Measurements from ENCODE around the gene SMIM32.

The SMIM32 gene

GRCh38 chr5:136209346-136209910, 16.5 kb upstream of the SMIM32 start:
- no peak for FAIRE-seq
- DNase-seq (ENCODE audit: extremely low spot score, insufficient read length, low read depth): no peak

DNA sequence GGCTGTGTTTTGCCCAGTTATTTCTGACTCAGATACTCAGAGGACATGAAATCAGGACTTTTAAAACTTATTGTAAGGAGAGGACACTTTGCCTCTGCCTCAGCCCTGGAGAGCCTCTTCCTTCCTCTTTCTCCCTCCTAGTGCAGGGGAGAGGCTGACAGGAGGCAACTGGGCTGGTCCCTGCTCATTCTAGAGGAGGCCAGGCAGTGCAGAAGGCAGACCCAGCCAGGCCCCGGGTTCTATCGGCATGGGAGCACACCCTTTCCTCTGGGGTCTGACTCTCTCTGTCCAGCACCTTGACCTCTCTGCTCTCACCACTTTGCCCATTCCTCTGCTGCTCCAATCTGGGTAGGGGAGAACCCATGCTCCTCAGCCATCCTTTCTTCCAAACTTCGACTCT, 16.0 kb upstream of the SMIM32 start:
- DNase-seq (ENCODE audit: extremely low spot score, insufficient read length, low read depth): no peak
- FAIRE-seq: no peak

GRCh38 chr5:136207631-136208030, 14.7 kb upstream of the SMIM32 start:
- FAIRE-seq (no peak), DNase-seq (ENCODE audit: extremely low spot score, insufficient read length, low read depth) (no peak)

- FAIRE-seq (no peak), DNase-seq (ENCODE audit: extremely low spot score, insufficient read length, low read depth) (no peak)
Observed at GRCh38 chr5:136206361-136206760, 13.4 kb upstream of the SMIM32 start.

GRCh38 chr5:136205941-136206340, 13.0 kb upstream of the SMIM32 start:
- no peak for FAIRE-seq
- no peak for DNase-seq (ENCODE audit: extremely low spot score, insufficient read length, low read depth)

- FAIRE-seq: no peak
- DNase-seq (ENCODE audit: extremely low spot score, insufficient read length, low read depth): no peak
Observed at GRCh38 chr5:136205061-136205702, 12.2 kb upstream of the SMIM32 start.

DNA sequence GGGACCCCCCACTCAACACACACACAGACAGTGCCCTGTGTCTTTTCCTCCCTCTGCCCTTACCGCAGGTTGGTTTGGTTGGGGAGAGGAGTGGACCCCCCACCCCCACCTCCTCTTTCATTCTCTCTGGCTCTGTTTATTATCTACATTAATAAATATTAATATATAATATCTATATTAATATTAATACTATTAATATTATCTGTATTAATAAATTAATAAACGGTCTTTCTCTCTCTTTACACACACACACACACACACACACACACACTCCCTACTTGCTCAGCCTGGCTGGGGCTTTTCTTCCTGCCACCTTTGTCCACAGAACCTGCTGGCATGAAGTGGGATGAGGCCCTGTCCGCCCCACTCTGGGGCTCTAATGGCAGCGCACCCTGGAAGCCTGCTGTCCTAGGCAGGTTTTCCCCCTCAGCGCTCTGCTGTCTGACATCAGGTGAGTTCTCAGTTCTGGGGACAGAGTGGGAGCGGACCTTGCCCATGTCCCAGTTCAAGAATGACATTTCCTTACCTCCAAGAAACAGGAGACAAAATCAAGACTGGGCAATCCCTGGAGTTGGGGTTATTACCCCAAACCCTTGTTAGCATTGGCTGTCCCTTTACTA, 10.5 kb upstream of the SMIM32 start:
- FAIRE-seq (no peak), DNase-seq (ENCODE audit: extremely low spot score, insufficient read length, low read depth) (no peak)

DNA sequence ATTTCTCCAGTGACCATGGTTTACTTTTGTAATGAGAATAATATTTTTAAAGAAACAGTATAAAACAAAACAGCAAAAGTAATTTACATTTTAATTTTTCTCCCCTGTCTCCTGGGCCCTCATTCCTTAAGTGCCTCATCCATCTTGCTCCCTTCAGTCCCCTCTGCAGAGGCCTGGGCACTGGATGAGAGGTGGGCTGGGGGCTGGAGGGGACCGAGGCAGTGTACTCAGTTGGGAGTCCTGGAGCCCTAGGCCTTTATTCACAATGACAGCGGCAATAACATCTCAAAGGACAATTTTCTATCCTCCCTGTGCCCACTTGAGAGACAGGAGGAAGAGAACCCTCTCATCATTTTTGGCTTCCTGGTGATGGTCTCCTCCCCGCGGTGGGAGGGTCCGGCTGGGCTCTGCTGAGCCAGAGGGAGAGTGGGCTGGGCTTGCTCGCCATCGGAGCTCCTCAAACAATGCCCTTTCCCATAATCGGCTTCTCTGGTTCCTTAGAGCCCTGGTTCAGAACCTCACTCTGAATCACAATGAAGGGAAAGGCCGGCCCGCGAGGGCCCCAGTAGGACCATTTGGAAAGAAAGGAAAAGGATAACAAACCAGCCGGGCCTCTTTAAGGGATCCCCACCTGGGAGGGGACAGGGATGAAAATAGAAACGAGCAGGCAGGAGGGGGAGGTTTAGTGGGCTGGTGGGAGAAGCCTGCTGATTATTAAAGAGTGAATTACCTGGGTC, 9.7 kb upstream of the SMIM32 start:
- FAIRE-seq (no peak), DNase-seq (ENCODE audit: extremely low spot score, insufficient read length, low read depth) (no peak)

DNA sequence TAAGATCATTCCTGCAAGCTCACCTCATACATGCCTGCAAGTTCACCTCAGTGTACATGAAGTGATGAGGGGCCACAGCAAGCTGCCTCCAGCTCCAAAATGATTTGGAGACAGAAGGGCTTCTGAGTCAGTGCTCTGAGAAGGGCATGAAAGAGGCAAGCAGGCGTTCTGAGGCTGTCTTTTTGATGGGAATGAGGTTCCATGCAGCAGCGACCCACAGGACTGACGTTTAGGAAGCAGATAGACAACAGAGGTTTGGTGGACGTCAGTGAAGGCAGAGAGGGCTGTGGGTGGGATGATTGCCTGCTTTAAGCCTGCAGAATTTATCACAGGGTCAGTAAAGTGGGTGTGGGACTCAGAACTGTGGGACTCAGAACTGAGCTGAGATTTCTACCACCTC, 8.9 kb upstream of the SMIM32 start:
- FAIRE-seq: no peak
- DNase-seq (ENCODE audit: extremely low spot score, insufficient read length, low read depth): no peak

GRCh38 chr5:136200761-136201160, 7.8 kb upstream of the SMIM32 start:
- DNase-seq (ENCODE audit: extremely low spot score, insufficient read length, low read depth) (no peak), FAIRE-seq (no peak)

- no peak for DNase-seq (ENCODE audit: extremely low spot score, insufficient read length, low read depth)
- FAIRE-seq: no peak
Observed at GRCh38 chr5:136200130-136200529, 7.2 kb upstream of the SMIM32 start.

GRCh38 chr5:136199408-136199807, 6.4 kb upstream of the SMIM32 start:
- DNase-seq (ENCODE audit: extremely low spot score, insufficient read length, low read depth) (no peak), FAIRE-seq (no peak)

DNA sequence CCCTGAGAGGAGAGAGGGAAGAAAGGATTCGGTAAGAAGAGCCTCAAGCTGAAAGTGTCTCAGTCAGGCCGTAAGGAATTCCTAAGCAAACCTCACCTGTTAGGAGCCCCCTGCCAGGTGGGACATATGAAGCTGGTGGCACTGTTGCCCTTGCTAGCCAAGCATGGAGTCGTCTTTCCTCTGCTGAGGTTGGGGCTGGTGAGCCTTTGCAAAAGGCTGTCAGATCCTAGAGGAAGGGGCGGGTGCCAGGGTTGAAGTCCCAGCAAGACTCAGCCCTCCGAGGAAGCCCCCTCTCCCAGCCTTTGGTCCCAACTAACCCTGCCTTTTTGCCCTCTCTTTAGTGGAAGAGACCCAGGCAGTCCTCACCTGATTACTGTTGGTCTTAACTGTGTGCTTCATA, 5.5 kb upstream of the SMIM32 start:
- FAIRE-seq (no peak), DNase-seq (ENCODE audit: extremely low spot score, insufficient read length, low read depth) (no peak)

DNA sequence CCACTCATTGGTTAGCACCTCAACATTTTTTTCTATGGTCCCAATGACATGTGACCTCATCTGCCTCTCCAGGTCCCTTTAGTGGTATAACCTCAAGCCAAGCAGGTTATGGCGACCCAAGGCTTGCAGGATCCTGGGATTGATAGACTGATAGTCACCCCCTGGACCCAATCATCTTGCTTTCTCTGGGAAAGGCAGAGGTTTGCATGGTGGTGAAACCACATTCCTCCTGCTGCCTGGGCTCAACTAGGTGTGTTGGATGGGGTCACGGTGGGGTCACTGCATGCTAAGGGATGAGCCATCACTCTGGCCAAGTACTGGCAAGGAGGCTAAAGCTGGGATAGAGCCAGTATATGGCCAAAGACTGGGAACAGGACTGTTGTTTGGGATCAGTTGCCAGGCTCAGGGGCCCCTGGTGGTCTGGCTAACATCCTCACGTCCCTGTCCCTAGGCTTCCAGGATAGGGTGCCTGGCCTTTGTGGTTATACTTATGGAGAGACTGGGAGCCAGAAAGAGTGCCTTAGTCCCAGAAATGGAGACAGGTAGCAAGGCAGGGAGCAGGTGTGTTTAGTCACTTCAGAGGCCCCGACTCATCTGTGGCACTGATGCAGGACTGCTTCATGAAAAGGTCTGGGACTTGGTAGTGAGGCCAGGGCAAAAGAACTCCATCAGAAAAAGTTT, 4.6 kb upstream of the SMIM32 start:
- no peak for FAIRE-seq

DNA sequence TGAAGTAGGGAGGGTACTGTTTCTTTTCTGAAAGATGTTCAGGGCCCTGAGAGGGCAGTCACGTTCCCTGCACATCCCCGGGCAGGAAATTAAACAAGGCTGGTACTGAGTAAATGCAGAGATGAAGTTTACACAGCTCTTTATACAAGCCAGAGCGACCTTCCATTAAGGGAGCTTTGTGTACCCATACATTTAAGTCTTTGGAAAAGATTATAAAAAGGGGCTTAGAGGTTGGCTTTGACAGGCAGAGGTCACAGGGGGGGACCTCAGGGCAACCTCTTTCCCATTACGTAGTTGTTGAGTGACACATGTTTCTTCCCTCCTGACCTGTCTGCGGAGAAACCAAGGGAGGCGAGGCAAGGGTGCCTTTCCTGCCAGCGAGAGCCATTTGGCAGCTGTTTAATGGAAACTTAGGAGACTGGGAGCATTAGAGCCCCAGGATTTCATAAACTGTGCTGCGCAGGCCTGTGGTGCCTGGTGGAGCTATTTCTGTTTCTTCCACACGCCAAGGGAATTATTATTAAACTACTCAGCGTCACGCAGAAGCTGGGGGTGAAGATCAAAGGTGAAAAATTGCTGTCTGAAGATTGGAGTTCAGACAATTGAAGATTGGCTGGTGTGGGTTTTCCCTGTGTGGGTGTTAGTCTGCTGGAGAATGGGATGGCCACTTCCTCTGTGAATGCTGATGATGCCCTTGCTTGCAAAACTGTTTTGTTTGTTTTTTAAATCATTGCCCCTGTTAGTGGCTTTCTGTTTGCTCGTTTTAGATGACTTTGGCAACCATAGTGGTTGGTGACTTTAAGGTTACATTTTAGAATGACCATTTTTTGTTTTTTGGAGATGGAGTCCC, 3.2 kb upstream of the SMIM32 start:
- FAIRE-seq: no peak

More for the DNA sequence above, 4.6 kb upstream of the SMIM32 start:
- DNase-seq (ENCODE audit: extremely low spot score, insufficient read length, low read depth): no peak

GRCh38 chr5:136194576-136194975, 1.6 kb upstream of the SMIM32 start:
- DNase-seq (ENCODE audit: extremely low spot score, insufficient read length, low read depth) (no peak), FAIRE-seq (no peak)

More for the DNA sequence above, 3.2 kb upstream of the SMIM32 start:
- no peak for DNase-seq (ENCODE audit: extremely low spot score, insufficient read length, low read depth)

GRCh38 chr5:136193322-136193935, 467 bp upstream of the SMIM32 start:
- FAIRE-seq: no peak
- DNase-seq (ENCODE audit: extremely low spot score, insufficient read length, low read depth): no peak

GRCh38 chr5:136192015-136192525, 892 bp downstream of the SMIM32 start:
- no peak for DNase-seq (ENCODE audit: extremely low spot score, insufficient read length, low read depth)
- no peak for FAIRE-seq
